T1000 (cell line): ENCODE measurements around the gene CLSTN1.
A peak's percentile ranks its signal among the peaks of the same experiment; 100 is the strongest.
"Not testable (repeated sequence)": the region's sequence is repeated elsewhere in the genome, so short reads cannot be mapped to it uniquely, and the experiment has no call there.

Experiments used
- DNase-seq: peaks from one replicate; lab custom pipeline; 2025; ENCODE audit warnings: mixed read lengths; lab: John Stamatoyannopoulos, UW

CLSTN1 gene

GRCh38 chr1:9714257-9714718 is 109.5 kb downstream of the CLSTN1 start:
- DNase-seq = no peak

GRCh38 chr1:9712767-9713166 is 111.0 kb downstream of the CLSTN1 start:
- not testable (repeated sequence) for DNase-seq

- DNase-seq = no peak
Observed at GRCh38 chr1:9711466-9712020, 112.2 kb downstream of the CLSTN1 start.

DNA sequence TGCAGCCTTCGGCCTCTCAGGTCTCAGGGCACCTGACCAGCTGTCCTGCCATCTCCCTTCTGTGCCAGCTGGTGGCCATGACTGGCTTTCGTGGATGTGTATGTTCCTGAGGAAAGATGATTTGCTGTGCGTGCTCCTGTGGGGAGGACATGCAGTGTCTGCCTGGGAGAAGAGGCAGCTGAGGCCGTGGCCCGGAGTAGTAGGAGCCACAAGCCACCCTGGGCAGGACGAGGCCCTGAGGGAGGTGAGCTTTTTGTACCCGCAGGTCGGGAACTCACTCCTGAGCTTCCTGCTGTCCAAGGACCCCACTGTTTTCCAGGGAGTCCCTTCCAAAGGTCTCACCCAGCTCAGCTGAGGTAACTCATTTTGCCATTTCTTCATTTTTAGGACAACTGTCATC is 113.7 kb downstream of the CLSTN1 start:
- no peak for DNase-seq

DNA sequence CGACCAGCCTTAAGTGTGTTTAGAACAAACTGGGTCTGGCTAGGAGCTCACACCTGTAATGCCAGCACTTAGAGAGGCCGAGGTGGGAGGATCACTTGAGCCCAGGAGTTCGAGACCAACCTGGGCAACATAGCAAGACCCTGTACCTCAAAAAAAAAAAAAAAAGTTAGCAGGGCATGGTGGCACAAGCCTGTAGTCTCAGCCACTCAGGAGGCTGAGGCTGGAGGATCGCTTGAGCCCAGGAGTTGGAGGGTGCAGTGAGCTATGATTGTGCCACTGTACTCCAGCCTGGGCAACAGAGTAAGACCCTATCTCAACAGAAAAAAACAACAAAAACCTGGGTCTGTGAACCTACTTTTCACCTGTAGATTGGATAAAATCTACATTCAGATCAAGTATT is 117.6 kb downstream of the CLSTN1 start:
- DNase-seq = no peak

- DNase-seq = no peak
Observed at GRCh38 chr1:9705337-9706093, 118.2 kb downstream of the CLSTN1 start.

DNA sequence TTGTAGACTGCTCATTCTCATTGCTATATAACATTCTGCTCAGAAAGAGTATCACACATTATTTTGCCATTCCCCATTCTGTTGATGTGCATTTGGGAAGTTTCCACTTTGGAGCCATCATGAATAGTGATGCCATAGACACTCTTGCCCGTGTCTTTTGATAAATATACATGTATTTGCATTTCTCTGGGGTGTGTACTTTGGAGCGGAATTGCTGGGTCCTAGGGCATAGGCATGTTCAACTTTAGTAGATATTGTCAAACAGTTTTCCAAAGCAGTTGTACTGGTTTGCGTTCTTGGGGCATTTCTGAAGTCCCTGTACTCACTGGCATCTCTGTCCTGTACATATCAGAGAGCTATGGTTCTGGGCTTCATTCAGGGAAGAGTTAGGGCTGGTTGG is 120.1 kb downstream of the CLSTN1 start:
- DNase-seq = no peak

- DNase-seq = no peak
Observed at GRCh38 chr1:9703165-9703509, 120.6 kb downstream of the CLSTN1 start.

DNA sequence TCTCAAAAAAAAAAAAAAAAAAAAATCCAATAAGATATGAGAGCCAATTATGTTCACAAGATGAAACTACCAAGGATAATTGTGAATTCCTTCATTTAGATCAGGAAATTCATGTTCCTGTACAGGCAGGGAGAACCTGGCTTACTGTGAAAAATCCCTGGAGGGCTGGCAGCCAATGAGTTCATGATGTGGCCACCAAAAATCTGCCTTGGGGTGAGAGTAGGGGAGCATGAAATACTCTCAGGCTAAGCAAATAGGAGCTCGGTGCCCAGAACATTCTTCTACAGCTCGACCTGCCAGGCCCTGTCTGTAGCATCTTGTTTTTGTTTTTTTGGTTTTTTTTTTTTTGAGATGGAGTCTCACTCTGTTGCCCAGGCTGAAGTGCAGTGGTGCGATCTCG is 122.1 kb downstream of the CLSTN1 start:
- DNase-seq = no peak

GRCh38 chr1:9700340-9700739 is 123.4 kb downstream of the CLSTN1 start:
- DNase-seq = peak; percentile 42

- DNase-seq = no peak
Observed at GRCh38 chr1:9699361-9699760, 124.4 kb downstream of the CLSTN1 start.

DNA sequence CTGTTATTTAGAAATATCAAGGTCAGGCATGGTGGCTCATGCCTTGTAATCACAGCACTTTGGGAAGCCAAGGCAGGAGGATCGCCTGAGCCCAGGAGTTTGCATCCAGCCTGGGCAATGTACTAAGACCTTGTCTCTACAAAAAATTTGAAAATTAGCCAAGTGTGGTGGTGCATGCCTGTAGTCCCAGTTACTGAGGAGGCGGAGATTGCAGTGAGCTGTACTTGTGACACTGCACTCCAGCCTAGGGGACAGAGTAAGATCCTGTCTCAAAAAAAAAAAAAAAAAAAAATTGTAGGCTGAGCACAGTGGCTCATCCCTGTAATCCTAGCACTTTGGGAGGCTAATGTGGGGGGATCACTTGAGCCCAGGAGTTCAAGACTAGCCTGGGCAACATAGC is 127.0 kb downstream of the CLSTN1 start:
- DNase-seq = no peak

- no peak for DNase-seq
Observed at GRCh38 chr1:9691691-9692090, 132.1 kb downstream of the CLSTN1 start.

DNA sequence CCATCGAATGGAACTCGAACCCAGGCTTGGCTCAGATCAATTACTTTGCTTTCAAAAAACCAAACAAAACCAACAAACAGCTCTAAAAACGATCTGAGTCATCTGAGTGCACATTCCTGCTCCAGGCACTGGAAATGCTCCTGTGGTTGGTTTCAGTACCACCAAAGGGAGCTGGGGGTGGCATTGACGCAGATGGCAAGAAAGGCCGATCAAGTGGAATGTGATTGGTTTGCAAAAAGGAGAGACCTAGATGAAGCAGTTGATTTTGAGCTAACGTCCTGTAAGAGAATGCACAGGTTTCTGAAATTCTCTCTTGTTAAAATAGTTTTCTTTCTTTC is 132.7 kb downstream of the CLSTN1 start:
- DNase-seq = peak; percentile 54

GRCh38 chr1:9690440-9691107 is 133.2 kb downstream of the CLSTN1 start:
- DNase-seq = no peak

DNA sequence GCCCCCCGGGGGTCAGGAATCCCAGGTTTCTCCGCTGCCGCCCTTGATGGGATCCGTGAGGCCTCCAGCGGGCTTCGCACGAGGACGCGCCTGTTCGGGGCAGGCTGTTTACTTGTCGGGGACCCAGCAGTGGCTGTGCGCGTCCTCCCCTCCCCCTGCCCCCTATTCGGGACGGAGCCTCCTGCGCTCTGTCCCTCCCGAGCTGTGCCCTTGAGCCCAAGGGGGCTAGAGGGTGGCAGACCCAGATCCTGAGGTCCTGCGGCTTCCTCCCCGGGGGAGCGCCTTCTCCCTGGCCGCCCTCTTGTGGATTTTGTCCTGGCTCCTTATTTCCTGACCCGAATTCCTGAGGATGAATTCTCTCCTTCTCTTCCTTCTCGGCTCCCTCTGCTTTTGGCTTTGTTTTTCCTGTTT is 133.8 kb downstream of the CLSTN1 start:
- no peak for DNase-seq

DNA sequence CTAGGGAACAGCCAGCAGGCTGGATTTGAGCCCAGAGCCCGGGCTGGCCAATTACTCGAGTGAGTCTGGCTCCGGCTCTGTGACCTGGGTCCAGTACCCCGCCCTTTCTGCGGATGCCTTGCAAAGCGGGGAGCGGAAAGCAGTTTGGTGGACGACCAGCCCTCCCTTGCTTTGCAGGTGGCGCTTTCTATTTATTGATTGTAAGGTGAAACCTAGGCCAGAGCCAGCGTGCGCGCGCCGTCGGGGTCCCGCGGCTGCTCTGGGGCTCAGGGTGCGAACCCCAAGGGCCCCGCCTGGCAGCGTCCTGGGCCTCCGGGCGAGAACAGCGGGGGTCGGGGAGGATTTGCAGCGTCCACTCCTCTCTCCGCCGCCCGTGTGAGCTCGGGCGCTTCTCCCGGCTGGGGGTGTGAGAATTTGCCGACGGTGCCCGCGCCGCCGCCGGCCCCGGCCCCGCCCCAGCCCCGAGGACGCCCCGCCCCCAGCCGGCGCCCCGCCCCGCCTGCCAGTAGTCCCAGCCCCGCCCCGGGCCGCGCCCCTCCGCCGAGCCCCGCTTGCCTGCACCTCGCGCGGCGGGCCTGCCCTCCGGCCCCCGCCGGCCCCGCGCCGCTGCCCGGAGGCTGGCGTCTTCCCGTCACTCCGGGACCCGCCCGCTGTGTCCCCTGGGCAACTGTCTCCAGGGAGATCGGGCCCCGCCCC is 134.6 kb downstream of the CLSTN1 start:
- peak; percentile 85 for DNase-seq

DNA sequence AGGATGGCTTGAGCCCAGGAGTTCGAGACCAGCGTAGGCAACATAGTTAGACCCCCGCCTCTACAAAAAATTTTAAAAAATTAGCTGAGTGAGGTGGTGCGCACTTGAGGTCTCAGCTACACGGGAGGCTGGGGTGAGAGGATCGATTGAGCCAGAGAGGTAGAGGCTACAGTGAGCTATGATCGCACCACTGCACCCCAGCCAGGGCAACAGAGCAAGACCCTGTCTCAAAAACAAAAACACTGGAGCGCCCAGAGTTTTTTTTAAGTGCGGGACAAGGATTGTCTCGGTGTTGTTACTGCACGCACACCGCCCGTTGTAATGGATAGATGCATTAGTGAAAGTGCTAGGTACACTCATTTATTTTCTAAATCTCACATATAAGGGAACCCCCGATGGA is 135.2 kb downstream of the CLSTN1 start:
- DNase-seq = no peak

GRCh38 chr1:9687874-9688582 is 135.7 kb downstream of the CLSTN1 start:
- DNase-seq = no peak

DNA sequence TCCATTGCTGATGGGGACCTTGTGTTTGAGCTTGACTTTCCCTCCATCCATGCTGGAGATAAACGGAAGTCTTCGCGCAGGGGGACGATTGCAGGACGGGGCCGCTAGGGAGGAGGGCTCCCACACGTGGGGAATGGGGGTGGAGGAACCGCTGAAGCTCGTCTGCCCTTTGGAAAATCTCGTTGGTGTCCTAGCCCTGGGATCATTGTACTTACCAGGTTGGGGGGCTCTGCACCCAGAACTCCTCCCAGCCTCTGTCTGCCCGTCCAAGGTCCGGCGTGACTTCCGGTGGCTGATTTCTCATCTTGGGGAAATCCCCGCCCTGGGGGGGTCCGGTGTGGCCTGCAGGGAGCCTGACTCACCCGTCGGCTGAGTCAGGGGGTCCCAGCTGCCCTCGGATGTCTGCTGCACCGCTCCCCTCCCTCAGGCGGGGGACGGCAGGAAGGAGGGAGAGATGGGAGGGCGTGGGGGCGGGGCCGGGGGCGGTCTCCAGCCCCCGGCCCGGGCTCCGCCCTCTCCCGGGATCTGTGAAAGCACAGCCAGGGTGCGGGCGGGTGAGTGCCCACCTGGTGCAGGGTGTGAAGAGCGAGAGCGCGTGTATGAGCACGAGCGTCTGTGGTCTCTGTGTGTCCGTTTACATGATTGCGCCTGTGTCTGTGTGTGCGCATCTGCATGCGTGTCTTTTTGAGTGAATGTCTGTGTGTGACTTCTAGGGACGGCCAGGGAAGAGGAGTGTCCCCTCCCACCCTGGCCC is 136.5 kb downstream of the CLSTN1 start:
- peak; percentile 89 for DNase-seq

DNA sequence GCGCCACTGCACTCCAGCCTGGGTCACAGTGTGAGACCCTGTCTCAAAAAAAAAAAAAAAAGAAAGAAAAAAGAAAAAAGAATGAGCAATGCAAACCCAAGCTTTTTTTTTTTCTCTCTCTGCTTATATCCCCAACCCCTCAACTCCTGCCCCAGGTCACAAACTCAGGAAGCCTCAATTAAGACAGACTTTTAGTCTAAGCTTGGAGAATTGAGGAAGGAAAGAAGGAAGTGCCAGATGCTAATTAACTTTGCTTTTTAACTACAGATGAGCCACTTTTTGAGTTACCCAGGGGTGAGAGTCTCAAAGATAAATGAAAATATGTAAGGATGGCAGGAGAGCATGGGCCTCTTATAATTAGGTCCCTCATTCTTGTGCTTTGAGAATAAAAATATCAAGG is 139.0 kb downstream of the CLSTN1 start:
- DNase-seq = no peak

DNA sequence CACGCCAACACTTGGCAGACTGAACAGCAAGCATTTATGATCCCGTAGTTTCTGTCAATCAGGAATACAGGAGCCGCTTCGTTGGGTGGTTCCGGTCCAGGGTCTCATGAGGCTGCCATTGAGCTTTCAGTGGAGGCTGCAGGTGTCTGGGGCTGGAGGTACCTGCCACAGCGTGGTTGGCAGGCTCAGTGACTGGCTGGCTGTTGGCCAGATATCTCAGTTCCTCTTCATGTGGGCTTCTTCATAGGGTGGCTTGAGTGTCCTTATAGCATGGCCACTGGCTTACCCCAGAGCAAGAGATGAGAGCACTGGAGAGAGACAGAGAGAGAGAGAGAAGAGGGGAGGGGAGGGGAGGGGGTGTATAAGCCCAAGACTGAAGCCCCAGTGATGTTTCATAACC is 142.9 kb downstream of the CLSTN1 start:
- no peak for DNase-seq
